HG03066 (cell line): Measurements from ENCODE around the gene GPN2.
"Not testable (repeated sequence)": the region's sequence is repeated elsewhere in the genome, so short reads cannot be mapped to it uniquely, and the experiment has no call there.

Source experiments
- ATAC-seq: cut with Tn5 transposase; IDR thresholded peaks from one replicate; pipeline ENCODE4 v1.9.1; 2021; ENCODE audit warnings: low read depth; ENCODE audit not compliant: unreplicated experiment

GPN2 gene

DNA sequence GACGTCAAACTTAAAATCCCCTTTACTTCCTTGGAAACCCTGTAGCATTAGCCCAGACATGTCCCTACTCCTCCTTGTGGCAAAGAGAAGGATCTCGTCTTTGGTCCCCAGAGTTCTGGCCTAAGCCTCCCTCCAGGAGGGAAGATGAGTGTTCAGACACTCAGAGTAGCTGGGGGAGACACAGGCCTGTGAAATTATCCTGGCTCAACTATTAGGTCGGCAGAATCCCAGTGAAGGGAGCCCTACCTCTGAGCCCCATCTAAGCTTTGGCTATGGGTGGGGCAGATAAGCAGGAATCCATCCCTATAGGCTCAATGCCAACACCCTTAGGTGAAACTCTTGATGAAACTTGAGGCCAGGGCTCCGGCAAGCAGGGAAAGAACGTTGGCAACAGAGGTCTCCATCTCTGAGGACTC is 28.8 kb downstream of the GPN2 start:
- ATAC-seq = no peak

DNA sequence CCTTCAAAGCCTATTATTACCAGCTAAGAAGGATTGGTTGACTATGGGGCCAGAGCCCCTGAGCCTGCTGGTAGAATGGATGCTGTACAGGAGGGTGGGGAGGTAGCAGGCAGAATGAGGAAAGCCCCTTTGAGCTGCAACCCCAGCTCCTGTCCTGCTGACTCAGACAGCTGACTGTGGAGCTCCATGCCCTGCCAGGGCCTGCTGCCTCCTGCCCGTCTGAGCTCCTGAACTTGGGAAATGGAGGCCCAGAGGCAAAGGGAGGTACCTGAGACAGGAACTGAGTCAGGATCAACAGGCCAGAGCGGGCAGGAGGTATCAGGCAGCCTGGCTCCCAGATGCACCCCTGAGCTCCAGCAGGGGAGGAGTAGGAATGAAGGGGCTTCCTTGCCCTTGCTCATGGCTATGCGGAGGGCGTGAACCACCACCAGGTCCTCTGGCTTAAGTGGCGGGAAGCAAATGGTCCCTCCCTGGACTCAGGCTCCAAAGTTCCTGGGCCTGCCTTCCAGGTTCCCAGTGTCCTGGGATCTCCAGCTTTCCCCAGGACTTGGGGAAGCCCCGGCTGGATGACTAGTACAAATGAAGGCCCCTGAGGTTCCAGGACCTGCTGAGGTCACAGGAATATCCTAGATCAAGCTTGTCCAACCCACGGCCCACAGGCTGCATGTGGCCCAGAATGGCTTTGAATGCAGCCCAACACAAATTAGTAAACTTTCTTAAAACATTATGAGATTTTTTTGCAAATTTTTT is 31.0 kb downstream of the GPN2 start:
- no peak for ATAC-seq

- ATAC-seq = no peak
Observed at GRCh38 chr1:26858160-26858559, 31.9 kb downstream of the GPN2 start.

DNA sequence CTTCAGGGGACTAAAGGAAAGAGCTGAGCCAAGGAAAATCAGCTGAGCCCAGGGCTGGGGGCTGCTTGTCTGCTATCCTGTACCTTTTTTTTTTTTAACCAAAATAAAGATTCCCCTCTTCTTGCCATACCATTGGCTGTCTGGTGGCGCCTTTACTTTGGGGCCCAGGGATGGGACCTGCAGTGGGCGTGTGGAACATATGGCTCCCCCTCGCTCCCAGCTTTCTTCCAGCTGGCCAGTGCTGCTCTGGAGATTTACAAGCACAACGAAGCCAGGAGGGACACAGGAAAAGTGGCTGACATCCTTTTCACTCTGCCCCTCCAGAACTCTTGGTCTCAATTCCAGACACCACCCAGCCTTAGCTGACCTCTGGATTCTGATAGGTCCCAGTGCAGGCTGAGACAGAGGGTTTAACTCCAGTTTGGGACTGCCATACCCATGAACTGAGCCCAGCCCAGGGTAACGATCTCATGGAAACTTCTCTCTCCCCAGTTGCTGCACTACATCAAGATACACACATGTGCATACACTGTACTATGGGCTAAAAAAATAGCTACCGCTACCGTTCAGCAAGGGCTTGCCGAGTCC is 32.5 kb downstream of the GPN2 start:
- no peak for ATAC-seq

GRCh38 chr1:26856604-26857469 is 33.2 kb downstream of the GPN2 start:
- no peak for ATAC-seq

DNA sequence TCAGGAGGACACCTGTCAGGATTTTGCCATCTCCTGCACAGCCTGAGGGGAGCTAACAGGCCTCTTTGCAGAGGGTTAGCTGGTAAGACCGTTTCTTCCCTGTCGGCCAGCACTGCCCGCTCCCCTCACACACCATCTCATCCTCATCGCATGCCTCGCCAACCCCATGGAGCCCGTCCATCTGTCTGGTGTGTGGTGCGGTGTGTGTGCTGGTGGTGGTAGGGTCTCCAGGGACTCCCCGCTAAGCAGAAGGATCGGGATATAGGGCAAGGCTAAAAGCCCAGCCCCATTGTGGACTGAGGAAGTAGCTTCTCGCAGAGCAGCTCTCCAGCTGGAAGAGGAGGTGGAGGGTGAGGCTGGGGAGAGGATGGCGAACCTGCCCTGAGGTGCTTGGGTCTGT is 33.9 kb downstream of the GPN2 start:
- no peak for ATAC-seq

DNA sequence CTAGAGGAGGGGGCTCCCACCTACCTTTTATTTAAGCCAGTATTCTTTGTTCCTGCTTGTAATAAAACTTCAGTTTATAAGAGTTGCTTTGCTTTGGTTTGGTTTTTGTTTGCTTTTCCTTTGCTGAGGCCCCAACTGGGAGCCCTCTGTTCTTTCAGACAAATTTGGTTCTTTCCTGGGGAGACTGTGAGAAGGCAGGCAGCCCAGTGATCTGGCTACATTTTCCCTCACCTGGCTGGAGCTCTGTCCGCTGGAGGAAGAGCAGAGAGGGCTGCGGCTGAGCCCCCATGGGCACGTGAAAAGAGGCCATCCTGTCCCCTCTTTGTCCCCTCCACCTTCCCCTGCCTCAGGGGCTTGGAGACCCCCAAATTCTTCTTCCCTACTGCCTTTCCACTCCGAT is 34.4 kb downstream of the GPN2 start:
- no peak for ATAC-seq

DNA sequence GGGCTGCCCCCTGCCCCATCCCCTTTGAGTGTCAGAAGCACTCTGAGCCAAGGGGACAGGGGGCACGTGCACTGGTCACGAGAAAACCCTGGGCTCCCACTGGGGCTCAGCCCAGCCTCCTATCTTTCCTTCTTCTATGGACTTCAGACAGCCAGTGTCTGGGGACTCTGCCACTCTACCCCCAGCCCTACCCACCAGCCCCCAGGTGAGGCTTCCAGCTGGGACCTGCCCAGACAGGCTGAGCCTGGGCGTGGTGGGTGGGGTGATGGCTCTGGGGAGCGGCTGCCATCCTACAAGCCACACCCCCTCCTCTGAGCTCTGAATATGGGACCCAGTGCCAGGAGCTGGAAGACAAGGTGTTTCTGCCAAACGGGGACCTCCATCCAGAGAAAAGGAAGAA is 35.2 kb downstream of the GPN2 start:
- ATAC-seq = no peak

GRCh38 chr1:26853600-26853999 is 36.5 kb downstream of the GPN2 start:
- ATAC-seq = no peak

DNA sequence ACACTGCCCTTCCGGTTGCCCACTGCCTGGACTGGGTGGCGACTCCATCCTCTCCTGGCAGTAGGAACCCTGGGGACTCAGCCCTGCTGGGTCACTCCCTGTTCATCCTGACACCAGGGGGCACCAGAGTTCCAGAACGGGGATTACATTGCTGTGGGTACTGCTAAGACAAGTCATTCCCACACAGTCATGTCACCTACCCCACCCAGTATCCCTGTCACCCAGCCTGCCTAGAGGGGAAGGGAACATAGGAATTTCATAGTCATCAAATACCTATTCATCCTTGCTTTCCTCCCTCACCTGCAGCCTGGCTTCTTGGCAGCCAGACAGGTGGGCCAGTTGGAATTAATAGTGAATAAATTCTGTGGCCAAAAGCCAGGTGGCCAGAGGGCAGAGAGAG is 36.9 kb downstream of the GPN2 start:
- no peak for ATAC-seq

GRCh38 chr1:26852701-26853100 is 37.4 kb downstream of the GPN2 start:
- ATAC-seq = no peak

GRCh38 chr1:26851106-26851684 is 38.9 kb downstream of the GPN2 start:
- no peak for ATAC-seq

- ATAC-seq = no peak
Observed at GRCh38 chr1:26848941-26849774, 40.9 kb downstream of the GPN2 start.

- no peak for ATAC-seq
Observed at GRCh38 chr1:26848499-26848898, 41.6 kb downstream of the GPN2 start.

DNA sequence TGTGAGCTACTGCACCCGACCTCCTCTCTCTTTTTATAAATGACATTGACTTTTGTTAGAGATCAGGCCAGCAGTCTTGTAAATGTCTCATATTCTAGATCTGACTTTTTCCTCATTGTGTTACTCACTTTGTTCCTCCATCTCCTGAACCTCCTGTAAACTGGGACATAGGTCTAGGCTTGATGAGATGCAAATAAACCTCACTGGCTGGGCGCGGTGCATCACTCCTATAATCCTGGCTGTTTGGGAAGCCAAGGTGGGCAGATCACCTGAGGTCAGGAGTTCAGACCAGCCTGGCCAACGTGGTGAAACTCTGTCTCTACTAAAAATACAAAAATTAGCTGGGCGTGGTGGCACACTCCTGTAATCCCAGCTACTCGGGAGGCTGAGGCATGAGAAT is 42.3 kb downstream of the GPN2 start:
- ATAC-seq = not testable (repeated sequence)

- ATAC-seq = no peak
Observed at GRCh38 chr1:26844424-26845196, 45.5 kb downstream of the GPN2 start.

GRCh38 chr1:26839779-26840178 is 50.3 kb downstream of the GPN2 start:
- ATAC-seq = no peak

- no peak for ATAC-seq
Observed at GRCh38 chr1:26839339-26839722, 50.8 kb downstream of the GPN2 start.

GRCh38 chr1:26838474-26839338 is 51.4 kb downstream of the GPN2 start:
- peak; percentile 93 for ATAC-seq
